Body of pancreas (tissue), 4 donors: Measurements from ENCODE around the gene PAQR8.

Experiments
- CTCF ChIP-seq, 7 experiments: fragments of 450-650 bp in 4 of 7; fragments of 200-600 bp in 3 of 7; sonication (generic) in 3 of 7; IDR thresholded peaks; one replicate each; pipeline ENCODE4 v1.5.1; 2016 to 2019; ENCODE audit warnings: antibody characterized with exemption in 7 of 7
- POLR2A ChIP-seq, 3 donors: fragments of 450-650 bp; IDR thresholded peaks; one replicate each; pipeline ENCODE4 v1.6.1; 2016; ENCODE audit warnings: antibody characterized with exemption in 3 of 3, mild to moderate bottlenecking in 2 of 3

DNA sequence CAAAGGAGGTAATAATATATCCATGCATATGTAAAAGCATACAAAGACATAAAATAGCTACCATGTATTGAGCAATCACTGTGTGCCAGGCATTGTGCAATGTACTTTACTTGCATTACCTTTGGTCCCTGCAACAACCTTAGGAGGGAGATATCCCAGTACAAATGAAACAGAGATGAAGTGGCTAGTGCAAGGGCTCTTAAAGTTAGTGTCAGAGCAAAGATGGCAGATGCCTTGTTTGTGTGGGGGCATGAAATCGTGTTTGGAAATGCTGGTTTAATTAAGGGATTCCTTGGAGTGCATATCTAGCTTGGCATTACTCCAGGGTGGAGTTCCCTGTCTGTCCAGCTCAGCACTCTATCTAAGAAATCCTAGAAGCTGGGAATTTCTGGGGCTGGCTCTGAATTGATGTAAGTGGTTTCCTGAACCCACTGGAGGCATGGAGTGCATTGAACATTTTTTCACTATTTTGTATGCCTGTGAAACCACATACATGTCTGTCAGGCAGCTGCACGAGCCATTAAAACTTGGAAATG is 9.8 kb downstream of the PAQR8 start:
- TF ChIP-seq CTCF (IDR thresholded peaks at IDR 0.05): no peak
- TF ChIP-seq POLR2A (IDR thresholded peaks at IDR 0.05): no peak
